Esophagus squamous epithelium (tissue), 5 donors: ENCODE data around the gene TMEM108. TPM values are rescaled to one million over a fixed set of nuclear protein-coding genes. Genes with fewer than 3 reads are reported as not detected.

ENCODE experiments used
- DNase-seq: peaks from one replicate; lab custom pipeline; 2025; lab: John Stamatoyannopoulos, UW
- H3K27ac ChIP-seq, 4 donors: fragments of 200-600 bp; sonication (generic); one replicate each; pipeline ENCODE4 v1.5.1; 2016 to 2019; ENCODE audit warnings: mild to moderate bottlenecking in 1 of 4
- H3K27me3 ChIP-seq, 4 donors: fragments of 200-600 bp; sonication (generic); 1 replicate in 3 of 4; 2 replicates in 1 of 4; pipeline versions ENCODE4 v1.5.1 to v1.6.0; 2017 to 2021; ENCODE audit warnings: antibody characterized with exemption in 1 of 4
- H3K36me3 ChIP-seq, 3 donors: fragments of 200-600 bp; sonication (generic); one replicate each; pipeline ENCODE4 v1.5.1; 2016 to 2019
- H3K4me1 ChIP-seq, 3 donors: fragments of 200-600 bp; sonication (generic); one replicate each; pipeline ENCODE4 v1.5.1; 2017 to 2019
- H3K4me3 ChIP-seq, 4 donors: fragments of 200-600 bp; sonication (generic); 1 replicate in 3 of 4; 2 replicates in 1 of 4; pipeline ENCODE4 v1.5.1; 2016 to 2019; ENCODE audit warnings: mild to moderate bottlenecking in 2 of 4, moderate library complexity in 1 of 4
- H3K9me3 ChIP-seq, 3 donors: fragments of 200-600 bp; sonication (generic); one replicate each; pipeline ENCODE4 v1.5.1; 2016 to 2019
- CTCF ChIP-seq, 6 experiments: fragments of 450-650 bp in 4 of 6; fragments of 200-600 bp in 2 of 6; sonication (generic) in 2 of 6; IDR thresholded peaks; one replicate each; pipeline ENCODE4 v1.5.1; 2016 to 2019; ENCODE audit warnings: antibody characterized with exemption in 6 of 6, mild to moderate bottlenecking in 4 of 6, moderate library complexity in 4 of 6
- POLR2A ChIP-seq, 4 donors: fragments of 450-650 bp; IDR thresholded peaks; one replicate each; pipeline ENCODE4 v1.6.1; 2017; ENCODE audit warnings: antibody characterized with exemption in 4 of 4, mild to moderate bottlenecking in 4 of 4, moderate library complexity in 3 of 4
- WGBS, 2 donors: methylation state at CpG; one replicate each; pipeline ENCODE4 v1.1.5; 2018; 5-methylcytosine and 5-hydroxymethylcytosine counted together
- intact Hi-C: fragments of 100-400 bp; cut with DNase I; formaldehyde crosslinking; loops from one replicate; pipeline ENCODE4 v1.15.0; 2022
- total RNA-seq, 4 donors: library from RNA; depleted of rRNA; stranded (reverse); fragments of >200 nt; gene quantifications; one replicate each; pipeline ENCODE4 v1.1.0, GENCODE V29; 2016
- donor health status: DM: yes; HTN: yes; CAD: no.

Gene TMEM108
- total RNA-seq, 4 donors from 2014 or later, result 0.12 to 3.4 (median 0.24) TPM

GRCh38 chr3:133262333-133262732 lies 224.1 kb downstream of the TMEM108 start:
- no peak for DNase-seq
- Histone ChIP-seq H3K4me1 (peaks cover 0 to 24% (median 6%) of the 10 kb centered on the region in 3 donors), H3K27me3 (peaks cover 0 to 64% (median 0%) of the 10 kb centered on the region in 4 donors), H3K27ac (no peak overlapping the region), H3K36me3 (no peaks in the 10 kb centered on the region), H3K4me3 (no peak overlapping the region), H3K9me3 (no peaks in the 10 kb centered on the region)
- 53 to 60% methylated on average over 2 of the region's 2 CpGs for WGBS, 2 donors
- TF ChIP-seq CTCF (IDR thresholded peaks at IDR 0.05), result no peak
- no peak for TF ChIP-seq POLR2A (IDR thresholded peaks at IDR 0.05)
- intact Hi-C loops, result no loop called here

DNA sequence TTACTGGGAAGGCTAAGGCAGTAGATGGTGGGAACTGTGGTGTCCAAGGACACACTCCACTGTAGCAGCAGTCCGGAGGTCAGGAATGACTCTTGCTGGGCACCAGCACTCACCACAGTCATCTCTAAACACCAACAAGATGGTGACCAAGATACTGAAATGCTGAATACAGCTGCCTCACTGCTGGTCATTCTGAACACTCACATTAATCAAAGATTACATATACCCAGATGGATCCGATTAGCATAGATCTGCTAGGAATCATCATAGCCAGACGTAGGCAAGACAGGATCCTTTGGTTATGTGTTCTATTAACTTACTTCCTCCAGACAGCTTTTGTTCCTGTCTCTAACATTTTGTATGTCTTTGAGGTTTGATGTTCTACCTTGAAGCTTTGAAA lies 226.7 kb downstream of the TMEM108 start:
- 70 to 85% methylated on average over 3 of the region's 3 CpGs for WGBS, 2 donors

DNA sequence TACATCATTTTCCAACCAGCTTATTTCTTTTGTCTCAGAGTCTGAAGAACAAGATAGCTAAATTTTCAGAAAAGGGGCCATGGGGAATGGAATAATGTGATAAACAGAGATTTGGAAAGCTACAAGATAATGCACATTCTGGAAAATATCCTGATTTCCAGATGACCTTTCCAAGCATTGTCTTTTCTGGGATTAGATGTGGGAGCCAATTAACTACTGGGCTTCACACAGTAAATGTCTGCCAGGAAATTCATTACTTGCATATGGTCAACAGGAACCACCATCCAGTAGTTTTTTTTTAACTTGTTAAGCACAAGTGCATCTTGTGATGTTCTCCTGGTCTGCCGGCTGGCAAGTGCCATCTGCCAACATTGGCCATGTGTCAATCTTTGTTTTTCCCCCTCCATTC lies 230.5 kb downstream of the TMEM108 start:
- DNase-seq, result no peak
- TF ChIP-seq POLR2A (IDR thresholded peaks at IDR 0.05) (no peak), CTCF (IDR thresholded peaks at IDR 0.05) (no peak)
- H3K27me3 ChIP-seq, result peaks cover 0 to 28% (median 0%) of the 10 kb centered on the region in 4 donors
- H3K9me3 ChIP-seq, result no peaks in the 10 kb centered on the region
- no peaks in the 10 kb centered on the region for H3K36me3 ChIP-seq
- 22 to 50% methylated on average over 1 of the region's 1 CpG for WGBS, 2 donors
- intact Hi-C loops, result no loop called here
- H3K4me3 ChIP-seq, result no peak overlapping the region
- H3K4me1 ChIP-seq, result peaks cover 0 to 15% (median 0%) of the 10 kb centered on the region in 3 donors
- no peak overlapping the region for H3K27ac ChIP-seq

More for the DNA sequence above, 226.7 kb downstream of the TMEM108 start:
- Histone ChIP-seq H3K27me3 (peaks cover 0 to 56% (median 0%) of the 10 kb centered on the region in 4 donors), H3K4me1 (peaks cover 0 to 13% (median 0%) of the 10 kb centered on the region in 3 donors), H3K4me3 (no peak overlapping the region), H3K27ac (no peak overlapping the region), H3K9me3 (no peaks in the 10 kb centered on the region), H3K36me3 (no peaks in the 10 kb centered on the region)
- no peak for DNase-seq
- intact Hi-C loops, result no loop called here
- TF ChIP-seq CTCF (IDR thresholded peaks at IDR 0.05), result no peak
- TF ChIP-seq POLR2A (IDR thresholded peaks at IDR 0.05), result no peak

DNA sequence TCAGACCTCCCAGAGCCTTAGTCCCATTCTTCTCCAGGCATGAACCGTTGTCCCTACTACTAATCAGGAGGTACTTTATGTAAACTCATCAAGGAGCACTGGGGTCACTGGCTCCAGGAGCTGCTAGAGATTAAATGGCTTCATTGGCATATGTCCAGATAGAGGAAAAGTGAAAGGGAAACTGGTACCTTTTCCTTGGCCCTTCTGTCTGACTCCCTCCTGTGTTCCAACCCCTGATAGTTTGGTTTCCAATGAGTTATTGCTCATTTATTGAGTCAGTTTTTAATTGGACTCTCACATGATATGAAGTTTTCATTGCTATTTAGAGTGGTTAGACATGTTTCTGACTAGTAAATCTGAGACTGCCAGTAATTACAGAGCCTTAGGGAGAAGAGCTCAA lies 231.2 kb downstream of the TMEM108 start:
- intact Hi-C loops, result no loop called here
- Histone ChIP-seq H3K27me3 (peaks cover 0 to 31% (median 0%) of the 10 kb centered on the region in 4 donors), H3K4me1 (peaks cover 0 to 15% (median 0%) of the 10 kb centered on the region in 3 donors), H3K9me3 (no peaks in the 10 kb centered on the region), H3K36me3 (no peaks in the 10 kb centered on the region), H3K4me3 (no peak overlapping the region), H3K27ac (no peak overlapping the region)
- no peak for DNase-seq
- TF ChIP-seq CTCF (IDR thresholded peaks at IDR 0.05) (no peak), POLR2A (IDR thresholded peaks at IDR 0.05) (no peak)
- WGBS, 2 donors, result 13 to 57% methylated on average over 1 of the region's 1 CpG

GRCh38 chr3:133270631-133271030 lies 232.4 kb downstream of the TMEM108 start:
- H3K27ac ChIP-seq, result no peak overlapping the region
- no peak for TF ChIP-seq CTCF (IDR thresholded peaks at IDR 0.05)
- TF ChIP-seq POLR2A (IDR thresholded peaks at IDR 0.05), result no peak
- H3K4me3 ChIP-seq, result no peak overlapping the region
- no peaks in the 10 kb centered on the region for H3K9me3 ChIP-seq
- peaks cover 0 to 19% (median 0%) of the 10 kb centered on the region in 4 donors for H3K27me3 ChIP-seq
- DNase-seq, result no peak
- peaks cover 0 to 15% (median 0%) of the 10 kb centered on the region in 3 donors for H3K4me1 ChIP-seq
- 42 to 50% methylated on average over 1 of the region's 1 CpG for WGBS, 2 donors
- H3K36me3 ChIP-seq, result no peaks in the 10 kb centered on the region
- intact Hi-C loops, result no loop called here
